Liver (tissue), 9 donors: Measurements from ENCODE around the gene CNOT4. TPM values are rescaled to one million over a fixed set of nuclear protein-coding genes. Genes with fewer than 3 reads are reported as not detected.

Experiments used
- DNase-seq: peaks from one replicate; pipeline ENCODE4 v3.0.0-alpha.2; 2017; ENCODE audit warnings: low spot score
- H3K27ac ChIP-seq, 2 donors: one replicate each; pipeline ENCODE4 v1.7.0; 2013; ENCODE audit warnings: inconsistent platforms in 2 of 2, low read length in 2 of 2, control low read depth in 1 of 2, low read depth in 1 of 2, mild to moderate bottlenecking in 1 of 2
- H3K27me3 ChIP-seq, 4 donors: one replicate each; pipeline versions ENCODE4 v1.6.1 to v1.7.0; 2013; ENCODE audit warnings: low read length in 3 of 4, inconsistent platforms in 1 of 4, mild to moderate bottlenecking in 1 of 4, moderate library complexity in 1 of 4; ENCODE audit not compliant: control insufficient read depth in 4 of 4, insufficient read depth in 4 of 4
- H3K36me3 ChIP-seq, 4 donors: one replicate each; pipeline versions ENCODE4 v1.6.1 to v1.7.0; 2013; ENCODE audit warnings: low read length in 3 of 4, mild to moderate bottlenecking in 3 of 4, low read depth in 1 of 4, moderate library complexity in 1 of 4; ENCODE audit not compliant: control insufficient read depth in 4 of 4, insufficient read depth in 3 of 4
- H3K4me1 ChIP-seq, 4 donors: one replicate each; pipeline versions ENCODE4 v1.6.1 to v1.7.0; 2013; ENCODE audit warnings: low read length in 3 of 4, mild to moderate bottlenecking in 3 of 4, moderate library complexity in 1 of 4; ENCODE audit not compliant: control insufficient read depth in 4 of 4, insufficient read depth in 4 of 4
- H3K4me3 ChIP-seq, 3 donors: one replicate each; pipeline versions ENCODE4 v1.6.1 to v1.7.0; 2013; ENCODE audit warnings: low read length in 3 of 3, control low read depth in 1 of 3, low read depth in 1 of 3, mild to moderate bottlenecking in 1 of 3
- H3K9ac ChIP-seq, 2 donors: one replicate each; pipeline ENCODE4 v1.7.0; 2013; ENCODE audit warnings: low read length in 2 of 2, mild to moderate bottlenecking in 2 of 2, moderate library complexity in 2 of 2, control low read depth in 1 of 2, low read depth in 1 of 2
- H3K9me3 ChIP-seq, 4 donors: one replicate each; pipeline versions ENCODE4 v1.6.1 to v1.7.0; 2013; ENCODE audit warnings: low read length in 3 of 4; ENCODE audit not compliant: control insufficient read depth in 4 of 4
- ATF3 ChIP-seq: IDR thresholded peaks from 2 replicates; pipeline ENCODE4 v1.6.1; 2016; ENCODE audit warnings: antibody characterized with exemption
- CTCF ChIP-seq: fragments of 150-350 bp; IDR thresholded peaks from 2 replicates; pipeline ENCODE4 v1.5.1; 2017; ENCODE audit warnings: improper control_type of control experiment, low read depth, low read length; ENCODE audit not compliant: missing input control
- EGR1 ChIP-seq, 2 donors: IDR thresholded peaks; 2 replicates each; pipeline ENCODE4 v1.6.1; 2016 to 2018; ENCODE audit warnings: antibody characterized with exemption in 2 of 2, low read depth in 2 of 2
- FOXA1 ChIP-seq: IDR thresholded peaks from 2 replicates; pipeline ENCODE4 v1.6.1; 2016; ENCODE audit warnings: antibody characterized with exemption
- FOXA2 ChIP-seq: IDR thresholded peaks from 2 replicates; pipeline ENCODE4 v1.6.1; 2016; ENCODE audit warnings: antibody characterized with exemption
- GABPA ChIP-seq, 2 donors: IDR thresholded peaks in 1 of 2; conservative IDR thresholded peaks in 1 of 2; 2 replicates each; pipeline ENCODE4 v1.6.1; 2016; ENCODE audit warnings: antibody characterized with exemption in 2 of 2, mild to moderate bottlenecking in 1 of 2, moderate library complexity in 1 of 2
- HNF4A ChIP-seq, 2 donors: conservative IDR thresholded peaks; 2 replicates each; pipeline ENCODE4 v1.6.1; 2016; ENCODE audit warnings: antibody characterized with exemption in 2 of 2, mild to moderate bottlenecking in 2 of 2
- HNF4G ChIP-seq: IDR thresholded peaks from 2 replicates; pipeline ENCODE4 v1.6.1; 2016; ENCODE audit warnings: antibody characterized with exemption
- JUND ChIP-seq, 2 donors: IDR thresholded peaks; 2 replicates each; pipeline ENCODE4 v1.6.1; 2016; ENCODE audit warnings: antibody characterized with exemption in 2 of 2
- MAX ChIP-seq: IDR thresholded peaks from 2 replicates; pipeline ENCODE4 v1.6.1; 2016; ENCODE audit warnings: antibody characterized with exemption
- NR2F2 ChIP-seq: IDR thresholded peaks from 2 replicates; pipeline ENCODE4 v1.6.1; 2016; ENCODE audit warnings: antibody characterized with exemption
- RAD21 ChIP-seq, 2 donors: IDR thresholded peaks; 2 replicates each; pipeline ENCODE4 v1.6.1; 2016; ENCODE audit warnings: antibody characterized with exemption in 2 of 2, mild to moderate bottlenecking in 2 of 2
- REST ChIP-seq: IDR thresholded peaks from 2 replicates; pipeline ENCODE4 v1.6.1; 2016; ENCODE audit warnings: antibody characterized with exemption, mild to moderate bottlenecking
- RXRA ChIP-seq, 2 donors: IDR thresholded peaks; 2 replicates each; pipeline ENCODE4 v1.6.1; 2017 to 2018; ENCODE audit warnings: antibody characterized with exemption in 2 of 2, mild to moderate bottlenecking in 1 of 2
- SP1 ChIP-seq: IDR thresholded peaks from 2 replicates; pipeline ENCODE4 v1.6.1; 2018; ENCODE audit warnings: antibody characterized with exemption, mild to moderate bottlenecking
- TAF1 ChIP-seq: conservative IDR thresholded peaks from 2 replicates; pipeline ENCODE4 v1.6.1; 2016; ENCODE audit warnings: antibody characterized with exemption, mild to moderate bottlenecking
- YY1 ChIP-seq: IDR thresholded peaks from 2 replicates; pipeline ENCODE4 v1.6.1; 2016; ENCODE audit warnings: antibody characterized with exemption, mild to moderate bottlenecking
- ZBTB33 ChIP-seq: IDR thresholded peaks from 2 replicates; pipeline ENCODE4 v1.6.1; 2016; ENCODE audit warnings: antibody characterized with exemption
- WGBS: extraction: QIAGEN DNeasy Blood & Tissue Kit; methylation state at CpG from one replicate; pipeline ENCODE4 v1.1.7; 2013; 5-methylcytosine and 5-hydroxymethylcytosine counted together
- polyA plus RNA-seq, 2 donors: library from polyadenylated mRNA; stranded (reverse) in 1 of 2; unstranded in 1 of 2; fragments of 200-250 nt in 1 of 2; fragments of >200 nt in 1 of 2; fragmentation: Nextera tagmentation in 1 of 2; extraction: Ambion mirVana in 1 of 2; gene quantifications; one replicate each; pipeline versions ENCODE4 v1.2.1 to v1.2.3, GENCODE V29; 2013 to 2015
- total RNA-seq, 2 donors: library from RNA; depleted of rRNA; stranded (reverse); fragments of >200 nt; gene quantifications; one replicate each; pipeline ENCODE4 v1.2.3, GENCODE V29; 2014
- donor health status: healthy.
- donor health status: healthy.
- donor health status: healthy.
- donor health status: healthy.
- donor health status: healthy.

CNOT4 gene
- total and polyA plus RNA-seq, 4 donors = 3.7 to 11.1 (median 8.6) TPM

GRCh38 chr7:135365721-135366120 is 144.2 kb downstream of the CNOT4 start:
- no peak overlapping the region for H3K27ac ChIP-seq
- TF ChIP-seq ATF3 (no peak), TAF1 (no peak), GABPA (IDR thresholded peaks at IDR 0.05 in 1 of 2, conservative IDR thresholded peaks at IDR 0.05 in 1 of 2) (no peak), MAX (no peak), HNF4A (conservative IDR thresholded peaks at IDR 0.05) (no peak), FOXA2 (no peak), SP1 (no peak), ZBTB33 (no peak), RAD21 (IDR thresholded peaks at IDR 0.05) (no peak), YY1 (no peak)
- H3K4me3 ChIP-seq = no peak overlapping the region
- no peak for DNase-seq
- H3K4me1 ChIP-seq = no peaks in the 10 kb centered on the region
- H3K9me3 ChIP-seq = no peaks in the 10 kb centered on the region
- no peaks in the 10 kb centered on the region for H3K27me3 ChIP-seq
- H3K9ac ChIP-seq = no peak overlapping the region
- peaks cover 0 to 12% (median 2%) of the 10 kb centered on the region in 4 donors for H3K36me3 ChIP-seq
- WGBS = 90% methylated on average over 3 of the region's 3 CpGs

GRCh38 chr7:135364206-135364605 is 145.7 kb downstream of the CNOT4 start:
- peaks cover 0 to 12% (median 3%) of the 10 kb centered on the region in 4 donors for H3K36me3 ChIP-seq
- H3K9ac ChIP-seq = no peak overlapping the region
- H3K27me3 ChIP-seq = no peaks in the 10 kb centered on the region
- WGBS = 96% methylated on average over 2 of the region's 2 CpGs
- no peak overlapping the region for H3K4me3 ChIP-seq
- no peaks in the 10 kb centered on the region for H3K9me3 ChIP-seq
- no peak overlapping the region for H3K27ac ChIP-seq
- DNase-seq = no peak
- no peaks in the 10 kb centered on the region for H3K4me1 ChIP-seq
- TF ChIP-seq REST = no peak
- no peak for TF ChIP-seq RAD21 (IDR thresholded peaks at IDR 0.05)
- TF ChIP-seq ZBTB33 = no peak
- no peak for TF ChIP-seq EGR1 (IDR thresholded peaks at IDR 0.05; ENCODE audit: low read depth in 2 of 2)
- no peak for TF ChIP-seq JUND (IDR thresholded peaks at IDR 0.05)
- no peak for TF ChIP-seq FOXA1
- no peak for TF ChIP-seq SP1
- TF ChIP-seq ATF3 = no peak
- no peak for TF ChIP-seq GABPA (IDR thresholded peaks at IDR 0.05 in 1 of 2, conservative IDR thresholded peaks at IDR 0.05 in 1 of 2)
- no peak for TF ChIP-seq TAF1
- no peak for TF ChIP-seq CTCF
- TF ChIP-seq RXRA (IDR thresholded peaks at IDR 0.05) = no peak
- no peak for TF ChIP-seq MAX
- TF ChIP-seq HNF4G = no peak
- no peak for TF ChIP-seq HNF4A (conservative IDR thresholded peaks at IDR 0.05)
- TF ChIP-seq FOXA2 = no peak
- no peak for TF ChIP-seq YY1
- no peak for TF ChIP-seq NR2F2
